NCI-H2171 (cell line): Measurements from ENCODE around the gene MYO18A.

ENCODE experiments used
- DNase-seq: peaks from one replicate; lab custom pipeline; 2025; lab: John Stamatoyannopoulos, UW

Gene MYO18A

DNA sequence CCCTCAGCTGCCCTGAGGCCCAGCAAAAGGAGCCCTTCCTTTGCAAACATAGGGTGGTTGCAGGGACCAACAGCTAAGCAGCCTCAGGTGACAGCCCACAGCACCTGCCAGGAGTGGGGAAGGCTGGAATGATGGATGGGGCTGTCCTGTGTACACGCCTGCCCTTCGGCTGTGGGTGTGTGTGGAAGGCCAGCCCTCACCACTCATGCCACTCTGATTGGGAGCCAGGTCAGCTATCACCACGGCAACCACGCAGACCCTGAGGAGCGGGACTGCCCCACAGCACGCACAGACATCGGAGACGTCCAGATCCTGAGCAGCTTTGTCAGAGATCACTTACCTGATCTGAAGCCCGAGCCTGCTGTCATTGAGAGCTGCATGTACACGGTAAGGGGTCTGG lies 125.4 kb downstream of the MYO18A start:
- DNase-seq, result no peak

DNA sequence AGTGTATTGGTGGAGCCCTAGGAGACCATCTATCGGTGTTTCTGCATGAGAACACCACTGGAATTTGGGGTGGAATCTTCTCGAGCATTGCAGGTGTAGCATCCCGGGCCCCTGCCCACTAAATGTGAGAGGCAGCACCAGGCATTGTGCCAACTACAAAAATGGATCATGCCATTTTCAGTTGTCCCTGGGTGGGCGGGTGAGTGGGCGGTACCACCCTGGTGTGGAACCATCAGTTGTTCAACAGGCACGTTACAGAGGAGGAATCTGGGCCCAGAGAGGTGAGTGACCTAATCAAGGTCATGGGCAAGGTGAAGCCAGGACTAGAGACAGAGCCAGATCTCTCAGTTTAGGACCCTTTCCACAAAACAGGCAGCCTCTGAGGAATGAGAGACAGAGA lies 128.5 kb downstream of the MYO18A start:
- DNase-seq, result no peak

DNA sequence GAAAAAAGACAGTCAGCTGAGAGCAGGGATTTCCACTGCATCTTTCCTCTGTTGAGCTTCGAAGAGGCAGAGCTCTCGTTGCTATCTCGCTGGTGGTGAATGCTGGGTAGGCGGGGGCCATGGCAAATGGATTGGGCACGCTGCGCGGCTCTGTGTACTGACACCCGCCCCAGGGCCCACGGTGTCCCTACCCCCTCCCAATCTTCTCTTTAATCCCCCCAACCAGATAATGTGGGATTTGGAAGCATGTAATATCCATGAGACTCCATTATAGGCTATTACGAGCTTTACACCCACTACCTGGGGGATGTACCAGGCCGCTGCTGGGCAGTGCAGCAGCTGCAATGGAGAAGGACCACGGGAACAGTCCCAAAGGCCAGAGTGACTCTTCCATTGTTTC lies 129.0 kb downstream of the MYO18A start:
- DNase-seq, result no peak

- no peak for DNase-seq
These were observed 130.0 kb downstream of the MYO18A start for GRCh38 chr17:29050176-29050575.

DNA sequence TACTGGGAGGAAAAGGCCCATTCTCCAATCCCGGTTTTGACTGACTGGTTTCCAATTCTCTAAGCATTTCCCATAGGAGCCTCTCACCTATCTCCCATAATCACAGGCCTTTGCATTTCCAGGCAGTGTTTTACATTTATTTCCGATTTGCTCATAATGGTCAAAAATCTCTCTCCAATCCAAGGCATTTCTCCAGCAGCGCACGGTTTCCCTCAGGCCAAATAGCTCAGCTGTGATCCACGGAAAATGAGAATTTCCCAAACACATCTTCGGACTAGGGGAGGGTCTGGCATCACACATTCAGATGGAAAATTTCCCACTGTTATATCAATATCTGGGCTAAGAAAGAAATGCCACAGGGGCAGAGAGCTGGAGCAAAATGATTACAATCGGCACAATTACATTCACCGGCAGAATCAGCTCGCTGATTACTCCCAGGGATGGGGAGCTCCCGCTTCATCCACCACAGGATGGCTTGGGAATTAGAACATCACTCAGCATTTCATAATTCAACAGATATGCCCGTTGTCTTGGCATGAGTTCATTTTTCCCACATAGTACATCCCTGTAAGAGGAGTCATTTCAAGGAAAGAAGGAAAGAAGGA lies 130.6 kb downstream of the MYO18A start:
- no peak for DNase-seq

DNA sequence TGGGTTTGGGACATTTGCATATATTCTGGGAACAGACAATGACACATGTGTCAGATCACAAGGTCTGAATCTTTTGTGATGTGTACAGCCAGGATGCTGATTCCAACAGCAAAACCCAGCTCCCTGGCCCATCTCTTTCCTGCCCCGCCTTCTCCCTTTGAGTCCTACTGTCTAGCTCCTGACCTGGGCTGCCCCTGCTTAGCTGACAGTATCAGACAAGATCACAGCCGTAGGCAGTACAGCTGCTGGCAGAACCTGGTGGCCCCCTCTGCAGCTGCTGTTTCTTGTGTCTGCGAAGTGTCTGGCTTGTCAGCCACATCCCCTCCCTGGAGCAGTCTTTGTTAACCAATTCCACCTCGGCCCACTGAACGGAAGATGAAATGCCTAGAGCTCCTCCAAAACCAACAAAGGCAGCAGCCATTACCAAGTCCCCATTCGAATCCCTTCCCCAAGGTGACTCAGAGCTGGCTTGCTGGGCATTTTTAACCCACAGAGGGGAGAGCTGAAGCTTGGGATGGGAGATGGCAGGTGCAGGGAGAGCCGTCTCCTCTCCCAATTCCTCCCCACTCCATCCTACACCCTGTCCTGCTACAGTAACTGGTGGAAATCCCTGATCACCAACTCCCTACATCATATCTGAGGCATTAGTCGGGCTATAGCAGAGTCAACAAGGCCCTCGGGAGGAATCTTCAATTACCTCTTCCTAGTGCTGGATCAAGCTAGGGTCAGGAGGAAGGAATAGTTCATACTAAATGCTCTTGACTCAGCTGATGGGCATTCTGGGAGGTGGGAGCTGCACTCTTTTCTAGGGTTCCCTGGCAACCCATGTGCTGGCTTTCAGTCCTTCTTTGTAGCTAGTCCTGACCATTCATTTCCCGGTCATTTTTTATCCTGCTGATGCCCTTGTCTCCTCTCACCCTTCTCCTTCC lies 131.5 kb downstream of the MYO18A start:
- DNase-seq, result peak; percentile 66

DNA sequence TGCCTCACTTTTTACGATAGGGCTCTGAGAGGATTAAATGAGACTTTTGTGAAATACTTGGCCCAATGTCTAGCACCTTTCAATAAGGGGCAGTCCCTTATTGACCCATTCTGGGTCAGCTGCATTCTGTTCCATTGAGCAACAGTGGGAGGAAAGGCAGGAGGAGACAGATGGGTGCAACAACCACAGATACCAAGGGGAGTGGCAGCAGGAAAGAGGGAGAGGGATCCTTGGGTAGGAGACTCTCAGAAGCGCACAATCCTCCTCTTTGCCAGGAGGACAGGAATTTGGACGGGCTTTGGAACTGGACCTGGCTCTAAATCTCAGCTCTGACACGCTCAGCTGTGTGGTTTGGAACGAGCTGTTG lies 133.7 kb downstream of the MYO18A start:
- no peak for DNase-seq

GRCh38 chr17:29045734-29046472 lies 134.3 kb downstream of the MYO18A start:
- no peak for DNase-seq

- DNase-seq, result no peak
These were observed 135.2 kb downstream of the MYO18A start for GRCh38 chr17:29045026-29045425.

DNA sequence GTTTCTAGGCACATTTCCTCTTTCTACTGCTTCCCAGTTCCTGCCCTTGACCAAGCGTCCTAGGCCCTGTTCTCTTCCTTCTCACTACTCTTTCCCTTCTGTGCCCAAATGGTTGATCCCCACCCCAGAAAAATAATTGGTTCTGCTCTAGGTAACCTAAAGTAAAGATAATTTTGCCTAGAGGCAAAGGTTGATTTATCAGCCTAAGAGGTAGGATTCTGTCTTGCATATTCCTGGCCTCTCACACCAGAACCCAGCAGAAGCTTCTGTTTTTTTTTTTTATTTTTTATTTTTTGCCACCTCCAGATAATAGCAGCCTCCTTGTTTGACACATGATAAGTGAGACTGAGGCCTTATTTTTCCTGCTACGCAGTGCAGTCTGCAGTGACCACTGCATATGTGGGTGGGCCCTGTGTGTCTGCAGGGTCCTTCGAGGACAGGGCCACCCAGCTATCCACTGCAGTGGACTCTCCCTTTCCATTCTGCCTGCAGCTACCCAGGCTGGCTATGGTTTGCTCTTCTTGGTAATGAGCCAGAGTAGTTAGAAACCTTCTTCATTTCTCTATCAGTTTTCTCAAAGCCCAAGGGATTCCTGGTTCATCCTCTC lies 136.6 kb downstream of the MYO18A start:
- DNase-seq, result no peak

DNA sequence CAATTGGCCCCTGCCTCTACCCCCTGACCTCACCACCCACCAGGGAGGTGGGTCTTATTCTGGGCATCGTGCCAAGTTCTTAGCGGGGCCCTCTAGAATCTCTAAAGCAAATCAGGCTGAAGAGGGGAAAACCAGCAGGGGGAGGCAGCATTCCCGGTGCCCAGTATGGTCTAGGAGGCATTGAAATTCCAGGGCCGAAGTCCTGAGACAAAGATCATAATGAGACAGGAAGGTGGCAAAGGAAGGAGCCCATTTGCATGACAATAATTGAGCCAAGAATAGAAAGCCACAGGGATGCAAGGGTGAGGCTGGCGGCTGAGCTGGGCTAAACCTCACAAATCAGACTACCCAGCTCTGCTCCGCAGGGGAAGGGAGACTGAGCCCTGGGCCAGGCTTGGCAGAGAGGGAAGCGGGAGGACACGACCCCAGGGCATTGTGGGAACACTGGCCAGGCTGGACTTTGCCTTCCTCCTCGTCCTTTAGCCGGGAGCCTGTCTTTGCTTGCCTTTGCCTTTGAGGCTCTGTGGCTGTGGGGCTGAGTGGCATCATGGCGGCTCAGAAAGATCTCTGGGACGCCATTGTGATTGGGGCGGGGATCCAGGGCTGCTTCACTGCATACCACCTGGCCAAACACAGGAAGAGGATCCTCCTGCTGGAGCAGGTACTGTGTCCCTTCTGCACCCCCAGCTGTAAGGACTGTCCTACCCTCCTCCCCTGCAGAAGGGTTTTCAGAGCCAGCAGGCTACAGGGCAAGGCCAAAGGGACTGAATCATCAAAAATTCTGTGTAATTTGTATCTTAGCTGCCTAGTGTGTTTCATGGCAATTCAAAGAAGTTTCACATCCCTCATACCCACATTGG lies 137.3 kb downstream of the MYO18A start, which contains the start of gene PIPOX:
PIPOX (plus strand) TSS at position 463 of the 860 bp plus-strand sequence; CDS start at position 548, 85 bp downstream.
- peak; percentile 32 for DNase-seq

GRCh38 chr17:29042026-29042678 lies 138.0 kb downstream of the MYO18A start:
- no peak for DNase-seq

DNA sequence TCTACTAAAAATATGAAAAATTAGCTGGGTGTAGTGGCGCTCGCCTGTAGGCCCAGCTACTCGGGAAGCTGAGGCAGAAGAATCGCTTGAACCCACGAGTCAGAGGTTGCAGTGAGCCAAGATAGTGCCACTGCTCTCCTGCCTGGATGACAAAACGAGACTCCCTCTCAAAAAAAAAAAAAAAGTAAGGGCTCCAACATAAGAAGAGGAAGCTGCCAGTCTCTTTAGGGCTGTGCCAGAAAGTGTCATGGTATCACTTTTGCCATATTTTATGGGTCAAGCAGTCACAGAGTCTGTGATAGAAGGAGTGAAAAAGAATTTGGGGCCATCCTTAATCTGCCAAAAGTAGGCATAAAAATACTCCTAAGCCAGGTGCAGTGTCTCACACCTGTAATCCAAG lies 138.6 kb downstream of the MYO18A start:
- no peak for DNase-seq

DNA sequence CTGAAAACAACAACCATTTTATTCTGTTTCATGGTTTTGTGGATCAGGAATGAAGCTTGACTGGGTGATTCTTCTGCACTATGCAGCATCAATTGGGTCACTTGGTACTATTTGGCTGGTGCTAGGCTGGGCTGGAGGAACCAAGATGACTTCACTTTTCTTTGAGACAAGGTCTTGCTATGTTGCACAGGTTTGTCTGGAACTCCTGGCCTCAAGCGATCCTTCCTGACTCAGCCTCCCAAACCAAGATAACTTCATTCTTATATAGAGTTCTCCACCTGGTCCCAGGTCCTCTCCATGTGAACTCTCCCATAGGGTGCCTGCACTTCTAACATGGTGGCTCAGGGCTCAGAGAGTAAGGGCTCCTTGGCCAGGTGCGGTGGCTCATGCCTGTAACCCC lies 139.1 kb downstream of the MYO18A start:
- no peak for DNase-seq

DNA sequence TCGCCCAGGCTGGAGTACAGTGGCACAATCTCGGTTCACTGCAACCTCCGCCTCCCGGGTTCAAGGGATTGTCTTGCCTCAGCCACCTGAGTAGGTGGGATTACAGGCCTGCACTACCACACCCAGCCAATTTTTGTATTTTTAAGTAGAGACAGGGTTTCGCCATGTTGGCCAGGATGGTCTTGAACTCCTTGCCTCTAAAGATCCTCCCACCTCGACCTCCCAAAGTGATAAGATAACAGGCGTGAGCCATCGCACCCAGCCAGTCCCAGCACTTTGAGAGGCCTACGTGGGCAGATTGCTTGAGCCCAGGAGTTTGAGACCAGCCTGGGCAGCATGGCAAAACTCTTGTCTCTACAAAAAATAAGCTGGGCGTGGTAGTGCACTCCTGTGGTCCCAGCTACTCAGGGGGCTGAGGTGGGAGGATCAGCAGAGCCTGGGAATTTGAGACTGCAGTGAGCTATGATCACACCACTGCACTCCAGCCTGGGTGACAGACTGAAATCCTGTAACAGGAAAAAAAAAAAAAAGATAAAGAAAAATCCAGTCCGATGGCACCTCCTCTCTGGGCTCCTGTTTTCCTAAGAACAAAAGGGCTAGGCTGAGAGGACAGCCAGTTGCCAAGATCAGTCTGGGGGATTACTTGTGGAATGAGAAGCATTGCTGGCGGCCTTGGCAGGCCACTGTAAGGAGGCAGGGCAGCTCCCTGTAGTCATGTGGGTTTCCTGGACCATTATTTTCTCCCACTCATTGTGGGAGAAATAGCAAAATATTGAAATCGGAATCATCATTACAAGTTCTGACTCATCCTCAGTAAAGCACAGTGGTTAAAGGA lies 140.2 kb downstream of the MYO18A start:
- no peak for DNase-seq

- no peak for DNase-seq
These were observed 142.0 kb downstream of the MYO18A start for GRCh38 chr17:29038085-29038795.

DNA sequence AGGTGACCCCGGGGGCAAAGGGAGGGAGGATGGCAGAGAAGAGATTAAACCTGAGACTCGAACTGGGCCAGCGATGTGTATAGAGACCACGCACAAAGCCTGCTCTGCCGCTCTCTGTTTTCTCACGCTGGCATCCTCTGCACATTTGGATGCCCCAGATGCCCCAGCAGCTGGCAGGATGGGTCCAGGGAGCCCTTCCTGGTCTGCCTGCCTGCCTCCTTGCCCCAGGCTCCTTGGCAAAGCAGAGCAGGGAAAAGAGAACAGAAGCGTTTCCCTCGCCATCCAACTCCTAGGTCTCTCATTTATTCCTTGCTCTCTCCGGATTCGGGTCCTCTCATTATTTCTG lies 142.5 kb downstream of the MYO18A start:
- no peak for DNase-seq

DNA sequence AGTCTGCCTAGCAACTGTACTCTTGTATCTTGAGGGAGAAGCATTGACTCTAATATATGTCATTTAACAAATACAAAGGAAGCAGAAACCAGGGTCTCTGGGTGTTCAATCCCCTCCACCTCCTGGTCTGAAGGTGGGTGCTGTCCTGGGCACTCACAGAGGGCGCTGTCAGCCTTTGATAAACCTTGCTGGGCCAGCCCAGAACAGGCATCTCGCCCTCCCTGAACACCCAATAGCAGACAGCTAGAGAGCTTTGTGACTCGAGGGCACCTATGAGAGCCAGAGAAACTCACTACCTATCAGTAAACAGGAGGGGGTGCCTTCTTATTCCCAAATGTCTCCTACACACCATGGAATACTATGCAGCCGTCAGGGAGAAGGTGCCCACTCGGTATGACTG lies 143.6 kb downstream of the MYO18A start:
- no peak for DNase-seq

DNA sequence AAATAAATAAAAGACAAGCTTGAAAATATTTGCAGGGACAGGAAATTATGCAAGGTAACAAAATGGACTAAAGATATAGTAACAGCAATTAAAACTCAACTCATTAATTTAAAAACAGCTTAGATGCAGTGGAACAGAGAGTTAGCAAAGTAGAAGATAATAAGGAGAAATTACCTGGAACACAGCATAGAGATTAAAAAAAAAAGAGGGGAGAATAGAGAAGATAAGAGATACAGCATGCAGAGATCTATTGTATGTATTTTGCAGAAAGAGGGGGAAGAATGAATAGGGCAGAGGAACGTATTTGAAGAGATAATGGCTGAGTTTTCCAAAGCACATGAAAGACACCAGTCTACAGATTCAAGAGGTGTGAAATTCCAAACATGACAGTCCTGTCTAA lies 145.7 kb downstream of the MYO18A start:
- no peak for DNase-seq

GRCh38 chr17:29032857-29033197 lies 147.4 kb downstream of the MYO18A start:
- DNase-seq, result no peak
